IPS-20b (cell line): ENCODE results near the gene ATP8B1.

ENCODE experiments used
- H3K27ac ChIP-seq: one replicate; pipeline ENCODE4 v1.5.1; 2013; ENCODE audit warnings: low read length
- H3K27me3 ChIP-seq: 2 replicates; pipeline ENCODE4 v1.6.1; 2013; ENCODE audit warnings: mild to moderate bottlenecking, low read length, inconsistent platforms; ENCODE audit not compliant: insufficient read depth
- H3K36me3 ChIP-seq: 2 replicates; pipeline ENCODE4 v1.6.1; 2013; ENCODE audit warnings: low read depth, mild to moderate bottlenecking, inconsistent platforms, low read length, moderate library complexity; ENCODE audit not compliant: insufficient read depth
- H3K4me1 ChIP-seq: 2 replicates; pipeline ENCODE4 v1.6.1; 2013; ENCODE audit warnings: mild to moderate bottlenecking, control low read depth, inconsistent platforms, low read length, moderate library complexity; ENCODE audit not compliant: insufficient read depth
- H3K4me3 ChIP-seq: 2 replicates; pipeline ENCODE4 v1.5.1; 2013; ENCODE audit warnings: mild to moderate bottlenecking, low read length, inconsistent platforms
- H3K9ac ChIP-seq: 2 replicates; pipeline ENCODE4 v1.6.1; 2013; ENCODE audit warnings: low read depth, mild to moderate bottlenecking, inconsistent platforms, low read length, moderate library complexity
- H3K9me3 ChIP-seq: 2 replicates; pipeline ENCODE4 v1.6.1; 2013; ENCODE audit warnings: mild to moderate bottlenecking, low read depth, low read length, inconsistent platforms; ENCODE audit not compliant: insufficient read depth

The ATP8B1 gene

GRCh38 chr18:57789090-57789489 lies 14.0 kb downstream of the ATP8B1 start:
- Histone ChIP-seq H3K27ac (no peak overlapping the region), H3K4me3 (no peak overlapping the region), H3K27me3 (no peaks in the 10 kb centered on the region; the same call in 1 of the 2 replicates), H3K36me3 (no peaks in the 10 kb centered on the region), H3K4me1 (no peaks in the 10 kb centered on the region), H3K9ac (no peak overlapping the region), H3K9me3 (no peaks in the 10 kb centered on the region)

GRCh38 chr18:57787068-57787685 lies 15.9 kb downstream of the ATP8B1 start:
- H3K4me1 ChIP-seq, result no peaks in the 10 kb centered on the region
- no peaks in the 10 kb centered on the region for H3K27me3 ChIP-seq
- no peak overlapping the region for H3K9ac ChIP-seq
- no peak overlapping the region for H3K4me3 ChIP-seq
- no peaks in the 10 kb centered on the region for H3K36me3 ChIP-seq
- no peak overlapping the region for H3K27ac ChIP-seq
- no peaks in the 10 kb centered on the region for H3K9me3 ChIP-seq

GRCh38 chr18:57785751-57786437 lies 17.2 kb downstream of the ATP8B1 start:
- H3K4me1 ChIP-seq, result peaks cover 3% of the 10 kb centered on the region; the same call in 1 of the 2 replicates
- H3K27me3 ChIP-seq, result no peaks in the 10 kb centered on the region
- no peak overlapping the region for H3K27ac ChIP-seq

GRCh38 chr18:57784801-57785114 lies 18.4 kb downstream of the ATP8B1 start:
- H3K36me3 ChIP-seq, result no peaks in the 10 kb centered on the region
- no peak overlapping the region for H3K9ac ChIP-seq
- no peaks in the 10 kb centered on the region for H3K27me3 ChIP-seq
- no peak overlapping the region for H3K4me3 ChIP-seq
- H3K4me1 ChIP-seq, result peaks cover 12% of the 10 kb centered on the region; the same call in 1 of the 2 replicates
- H3K9me3 ChIP-seq, result no peaks in the 10 kb centered on the region
- H3K27ac ChIP-seq, result no peak overlapping the region

More at GRCh38 chr18:57785751-57786437, 17.2 kb downstream of the ATP8B1 start:
- H3K36me3 ChIP-seq, result no peaks in the 10 kb centered on the region
- no peak overlapping the region for H3K4me3 ChIP-seq
- H3K9me3 ChIP-seq, result no peaks in the 10 kb centered on the region
- no peak overlapping the region for H3K9ac ChIP-seq

- H3K9me3 ChIP-seq, result no peaks in the 10 kb centered on the region
- no peaks in the 10 kb centered on the region for H3K27me3 ChIP-seq
- no peak overlapping the region for H3K27ac ChIP-seq
- H3K36me3 ChIP-seq, result no peaks in the 10 kb centered on the region
- peaks cover 12% of the 10 kb centered on the region; the same call in 1 of the 2 replicates for H3K4me1 ChIP-seq
- H3K4me3 ChIP-seq, result no peak overlapping the region
- no peak overlapping the region for H3K9ac ChIP-seq
These were observed 18.9 kb downstream of the ATP8B1 start for GRCh38 chr18:57784034-57784800.

GRCh38 chr18:57782049-57782448 lies 21.1 kb downstream of the ATP8B1 start:
- H3K9me3 ChIP-seq, result no peaks in the 10 kb centered on the region
- H3K4me3 ChIP-seq, result no peak overlapping the region
- peaks cover 12% of the 10 kb centered on the region; the same call in 1 of the 2 replicates for H3K4me1 ChIP-seq
- H3K9ac ChIP-seq, result no peak overlapping the region
- no peaks in the 10 kb centered on the region for H3K27me3 ChIP-seq
- H3K36me3 ChIP-seq, result no peaks in the 10 kb centered on the region
- no peak overlapping the region for H3K27ac ChIP-seq

- no peak overlapping the region for H3K4me3 ChIP-seq
- peak overlapping the region; percentile 38; the same call in 1 of the 2 replicates for H3K9ac ChIP-seq
- peaks cover 12% of the 10 kb centered on the region; the same call in 1 of the 2 replicates for H3K4me1 ChIP-seq
- H3K27ac ChIP-seq, result no peak overlapping the region
- H3K9me3 ChIP-seq, result no peaks in the 10 kb centered on the region
- no peaks in the 10 kb centered on the region for H3K36me3 ChIP-seq
- no peaks in the 10 kb centered on the region for H3K27me3 ChIP-seq
These were observed 22.3 kb downstream of the ATP8B1 start for GRCh38 chr18:57780706-57781347.

GRCh38 chr18:57780318-57780705 lies 22.8 kb downstream of the ATP8B1 start:
- Histone ChIP-seq H3K27me3 (no peaks in the 10 kb centered on the region), H3K36me3 (no peaks in the 10 kb centered on the region), H3K4me1 (peaks cover 12% of the 10 kb centered on the region; the same call in 1 of the 2 replicates), H3K27ac (no peak overlapping the region), H3K4me3 (no peak overlapping the region), H3K9me3 (no peaks in the 10 kb centered on the region), H3K9ac (peak overlapping the region; percentile 38; the same call in 1 of the 2 replicates)

GRCh38 chr18:57776767-57777166 lies 26.3 kb downstream of the ATP8B1 start:
- H3K4me1 ChIP-seq, result peaks cover 13% of the 10 kb centered on the region
- no peaks in the 10 kb centered on the region for H3K36me3 ChIP-seq
- H3K9me3 ChIP-seq, result no peaks in the 10 kb centered on the region
- H3K9ac ChIP-seq, result no peak overlapping the region
- H3K4me3 ChIP-seq, result no peak overlapping the region
- no peaks in the 10 kb centered on the region for H3K27me3 ChIP-seq
- no peak overlapping the region for H3K27ac ChIP-seq

GRCh38 chr18:57776354-57776753 lies 26.8 kb downstream of the ATP8B1 start:
- Histone ChIP-seq H3K27ac (no peak overlapping the region), H3K4me3 (no peak overlapping the region), H3K27me3 (no peaks in the 10 kb centered on the region), H3K36me3 (no peaks in the 10 kb centered on the region), H3K9me3 (no peaks in the 10 kb centered on the region), H3K4me1 (peaks cover 17% of the 10 kb centered on the region), H3K9ac (no peak overlapping the region)

GRCh38 chr18:57775937-57776336 lies 27.2 kb downstream of the ATP8B1 start:
- Histone ChIP-seq H3K27ac (no peak overlapping the region), H3K4me1 (peaks cover 19% of the 10 kb centered on the region)

More at GRCh38 chr18:57775937-57776336, 27.2 kb downstream of the ATP8B1 start:
- no peak overlapping the region for H3K9ac ChIP-seq
- no peaks in the 10 kb centered on the region for H3K9me3 ChIP-seq
- no peaks in the 10 kb centered on the region for H3K36me3 ChIP-seq
- H3K4me3 ChIP-seq, result no peak overlapping the region
- no peaks in the 10 kb centered on the region for H3K27me3 ChIP-seq
